Measurements from ENCODE around the gene TRAF2.

The TRAF2 gene

GRCh38 chr9:136970361-136970760 lies 84.0 kb downstream of the TRAF2 start:
- Histone ChIP-seq H3K4me2 (ENCODE audit: low read depth, low read length) (no peak overlapping the region), H3F3A (ENCODE audit: insufficient read depth, low read length) (no peaks in the 10 kb centered on the region), H3K9ac (ENCODE audit: low read length) (no peak overlapping the region), H3K4me1 (ENCODE audit: low read length) (no peaks in the 10 kb centered on the region), H3K9me3 (replicated peaks; ENCODE audit: insufficient read depth, low read length) (no peaks in the 10 kb centered on the region), H3K9me2 (replicated peaks; ENCODE audit: insufficient read depth, low read length) (no peaks in the 10 kb centered on the region), H3K4me3 (ENCODE audit: low read length) (no peak overlapping the region), H4K20me1 (ENCODE audit: insufficient read depth, low read length) (no peaks in the 10 kb centered on the region), H3K27me3 (replicated peaks; ENCODE audit: insufficient read depth, low read length) (peaks cover 81% of the 10 kb centered on the region), H3K79me2 (ENCODE audit: low read length) (no peaks in the 10 kb centered on the region), H3K36me3 (replicated peaks; ENCODE audit: insufficient read depth, low read length) (no peaks in the 10 kb centered on the region), H3K27ac (ENCODE audit: low read length) (no peak overlapping the region), H2AFZ (ENCODE audit: low read length) (no peak overlapping the region)
- no peak for DNase-seq
- TF ChIP-seq EZH2 (optimal IDR thresholded peaks at IDR 0.05; ENCODE audit: low read depth, low read length) (no peak), EZH2phosphoT487 (IDR thresholded peaks at IDR 0.05; ENCODE audit: low read length) (no peak)
- TF ChIP-seq, protein P1, sequence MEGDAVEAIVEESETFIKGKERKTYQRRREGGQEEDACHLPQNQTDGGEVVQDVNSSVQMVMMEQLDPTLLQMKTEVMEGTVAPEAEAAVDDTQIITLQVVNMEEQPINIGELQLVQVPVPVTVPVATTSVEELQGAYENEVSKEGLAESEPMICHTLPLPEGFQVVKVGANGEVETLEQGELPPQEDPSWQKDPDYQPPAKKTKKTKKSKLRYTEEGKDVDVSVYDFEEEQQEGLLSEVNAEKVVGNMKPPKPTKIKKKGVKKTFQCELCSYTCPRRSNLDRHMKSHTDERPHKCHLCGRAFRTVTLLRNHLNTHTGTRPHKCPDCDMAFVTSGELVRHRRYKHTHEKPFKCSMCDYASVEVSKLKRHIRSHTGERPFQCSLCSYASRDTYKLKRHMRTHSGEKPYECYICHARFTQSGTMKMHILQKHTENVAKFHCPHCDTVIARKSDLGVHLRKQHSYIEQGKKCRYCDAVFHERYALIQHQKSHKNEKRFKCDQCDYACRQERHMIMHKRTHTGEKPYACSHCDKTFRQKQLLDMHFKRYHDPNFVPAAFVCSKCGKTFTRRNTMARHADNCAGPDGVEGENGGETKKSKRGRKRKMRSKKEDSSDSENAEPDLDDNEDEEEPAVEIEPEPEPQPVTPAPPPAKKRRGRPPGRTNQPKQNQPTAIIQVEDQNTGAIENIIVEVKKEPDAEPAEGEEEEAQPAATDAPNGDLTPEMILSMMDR (IDR thresholded peaks at IDR 0.05; ENCODE audit: low read length): no peak

- no peak for DNase-seq
- H3K9me2 ChIP-seq (replicated peaks; ENCODE audit: insufficient read depth, low read length): no peaks in the 10 kb centered on the region
- H3K9me3 ChIP-seq (replicated peaks; ENCODE audit: insufficient read depth, low read length): no peaks in the 10 kb centered on the region
- no peaks in the 10 kb centered on the region for H3K4me1 ChIP-seq (ENCODE audit: low read length)
- no peak overlapping the region for H2AFZ ChIP-seq (ENCODE audit: low read length)
- no peak overlapping the region for H3K4me2 ChIP-seq (ENCODE audit: low read depth, low read length)
- no peak overlapping the region for H3K9ac ChIP-seq (ENCODE audit: low read length)
- H3K27me3 ChIP-seq (replicated peaks; ENCODE audit: insufficient read depth, low read length): peaks cover 85% of the 10 kb centered on the region
- no peak overlapping the region for H3K4me3 ChIP-seq (ENCODE audit: low read length)
- no peak for TF ChIP-seq EZH2 (optimal IDR thresholded peaks at IDR 0.05; ENCODE audit: low read depth, low read length)
- TF ChIP-seq EZH2phosphoT487 (IDR thresholded peaks at IDR 0.05; ENCODE audit: low read length): no peak
- TF ChIP-seq, protein P1 (IDR thresholded peaks at IDR 0.05; ENCODE audit: low read length): no peak
- H3K27ac ChIP-seq (ENCODE audit: low read length): no peak overlapping the region
- no peaks in the 10 kb centered on the region for H4K20me1 ChIP-seq (ENCODE audit: insufficient read depth, low read length)
- H3F3A ChIP-seq (ENCODE audit: insufficient read depth, low read length): no peaks in the 10 kb centered on the region
- H3K36me3 ChIP-seq (replicated peaks; ENCODE audit: insufficient read depth, low read length): no peaks in the 10 kb centered on the region
- no peaks in the 10 kb centered on the region for H3K79me2 ChIP-seq (ENCODE audit: low read length)
Observed at GRCh38 chr9:136971746-136972145, 85.4 kb downstream of the TRAF2 start.

DNA sequence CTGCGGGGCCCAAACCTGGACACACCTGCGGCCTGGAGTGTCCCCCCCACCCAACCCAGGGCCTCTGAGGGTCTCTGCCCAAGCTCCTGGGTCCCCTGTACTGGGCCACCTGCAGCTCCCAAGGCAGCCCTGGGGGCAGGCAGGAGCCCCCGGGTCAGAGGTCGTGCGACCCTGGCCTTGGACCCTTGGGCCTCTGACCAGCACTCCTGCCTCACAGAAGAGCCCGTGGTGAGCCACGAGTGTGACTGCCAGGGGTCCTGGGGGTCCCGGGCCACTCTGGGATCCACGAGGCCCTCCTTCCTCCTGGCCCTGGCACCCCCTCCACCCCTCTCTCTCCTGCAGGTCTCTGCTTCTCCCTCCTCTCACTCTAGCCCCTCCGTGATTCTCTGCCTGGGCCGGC lies 86.0 kb downstream of the TRAF2 start:
- Histone ChIP-seq H3K9me3 (replicated peaks; ENCODE audit: insufficient read depth, low read length) (no peaks in the 10 kb centered on the region), H3K36me3 (replicated peaks; ENCODE audit: insufficient read depth, low read length) (no peaks in the 10 kb centered on the region), H3K79me2 (ENCODE audit: low read length) (no peaks in the 10 kb centered on the region), H3K9ac (ENCODE audit: low read length) (no peak overlapping the region), H2AFZ (ENCODE audit: low read length) (no peak overlapping the region), H3K4me1 (ENCODE audit: low read length) (no peaks in the 10 kb centered on the region), H3K9me2 (replicated peaks; ENCODE audit: insufficient read depth, low read length) (no peaks in the 10 kb centered on the region), H3K27me3 (replicated peaks; ENCODE audit: insufficient read depth, low read length) (peaks cover 85% of the 10 kb centered on the region), H3F3A (ENCODE audit: insufficient read depth, low read length) (no peaks in the 10 kb centered on the region), H3K27ac (ENCODE audit: low read length) (no peak overlapping the region), H3K4me3 (ENCODE audit: low read length) (no peak overlapping the region), H3K4me2 (ENCODE audit: low read depth, low read length) (no peak overlapping the region), H4K20me1 (ENCODE audit: insufficient read depth, low read length) (no peaks in the 10 kb centered on the region)
- no peak for DNase-seq
- no peak for TF ChIP-seq EZH2phosphoT487 (IDR thresholded peaks at IDR 0.05; ENCODE audit: low read length)
- TF ChIP-seq EZH2 (optimal IDR thresholded peaks at IDR 0.05; ENCODE audit: low read depth, low read length): no peak
- TF ChIP-seq, protein P1 (IDR thresholded peaks at IDR 0.05; ENCODE audit: low read length): no peak

Measured in MM.1S (cell line).